Gastrocnemius medialis (tissue), 4 donors: Measurements from ENCODE around the gene DUS1L.

Source experiments
- POLR2A ChIP-seq, 2 donors: fragments of 450-650 bp; IDR thresholded peaks; one replicate each; pipeline ENCODE4 v1.6.1; 2017; ENCODE audit warnings: antibody characterized with exemption in 2 of 2, mild to moderate bottlenecking in 2 of 2, moderate library complexity in 2 of 2
- TF ChIP-seq, protein P1 (sequence below), 5 experiments: fragments of 450-650 bp in 3 of 5; fragments of 200-600 bp in 2 of 5; sonication (generic) in 2 of 5; IDR thresholded peaks in 4 of 5; conservative IDR thresholded peaks in 1 of 5; 1 replicate in 4 of 5; 2 replicates in 1 of 5; pipeline ENCODE4 v1.5.1; 2016 to 2019; ENCODE audit warnings: antibody characterized with exemption in 5 of 5, mild to moderate bottlenecking in 3 of 5, moderate library complexity in 3 of 5

DNA sequence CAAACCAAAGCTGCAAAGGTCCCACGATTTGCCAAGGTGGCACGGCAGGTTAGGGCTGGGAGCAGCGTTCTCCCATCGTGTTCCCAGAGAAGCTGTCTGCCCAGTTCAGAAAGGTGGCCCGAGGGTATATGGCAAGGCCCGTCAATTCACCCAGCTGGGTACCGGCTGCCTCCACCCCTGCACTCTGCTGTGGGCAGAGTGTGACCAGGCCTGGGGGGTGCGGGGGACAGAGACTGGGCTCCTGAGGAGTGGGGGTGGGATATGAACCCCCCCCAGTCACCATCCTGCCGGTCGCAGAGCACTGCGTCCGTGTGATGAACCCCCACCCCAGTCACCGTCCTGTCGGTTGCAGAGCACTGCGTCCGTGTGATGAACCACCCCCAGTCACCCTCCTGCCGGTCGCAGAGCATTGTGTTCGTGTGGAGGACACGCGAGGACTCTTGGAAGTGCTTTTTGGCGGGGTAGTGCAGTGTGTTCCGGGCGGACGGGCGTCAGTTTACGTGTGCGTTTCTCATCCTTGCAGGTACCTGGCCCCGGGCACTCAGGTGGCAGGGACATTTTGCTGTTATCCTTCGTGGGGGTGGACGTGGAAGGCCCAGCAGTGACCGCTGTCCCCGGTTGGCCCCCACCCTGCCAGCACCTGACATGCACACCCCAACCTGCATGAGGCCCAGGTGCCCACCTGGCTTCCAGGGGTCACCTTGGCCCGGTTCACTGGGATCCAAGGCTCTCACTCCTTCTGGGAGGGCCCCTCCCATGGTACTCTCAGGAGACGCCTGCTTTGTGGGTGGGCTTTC lies 35.1 kb upstream of the DUS1L start:
- TF ChIP-seq, protein P1, sequence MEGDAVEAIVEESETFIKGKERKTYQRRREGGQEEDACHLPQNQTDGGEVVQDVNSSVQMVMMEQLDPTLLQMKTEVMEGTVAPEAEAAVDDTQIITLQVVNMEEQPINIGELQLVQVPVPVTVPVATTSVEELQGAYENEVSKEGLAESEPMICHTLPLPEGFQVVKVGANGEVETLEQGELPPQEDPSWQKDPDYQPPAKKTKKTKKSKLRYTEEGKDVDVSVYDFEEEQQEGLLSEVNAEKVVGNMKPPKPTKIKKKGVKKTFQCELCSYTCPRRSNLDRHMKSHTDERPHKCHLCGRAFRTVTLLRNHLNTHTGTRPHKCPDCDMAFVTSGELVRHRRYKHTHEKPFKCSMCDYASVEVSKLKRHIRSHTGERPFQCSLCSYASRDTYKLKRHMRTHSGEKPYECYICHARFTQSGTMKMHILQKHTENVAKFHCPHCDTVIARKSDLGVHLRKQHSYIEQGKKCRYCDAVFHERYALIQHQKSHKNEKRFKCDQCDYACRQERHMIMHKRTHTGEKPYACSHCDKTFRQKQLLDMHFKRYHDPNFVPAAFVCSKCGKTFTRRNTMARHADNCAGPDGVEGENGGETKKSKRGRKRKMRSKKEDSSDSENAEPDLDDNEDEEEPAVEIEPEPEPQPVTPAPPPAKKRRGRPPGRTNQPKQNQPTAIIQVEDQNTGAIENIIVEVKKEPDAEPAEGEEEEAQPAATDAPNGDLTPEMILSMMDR (IDR thresholded peaks at IDR 0.05 in 4 of 5, conservative IDR thresholded peaks at IDR 0.05 in 1 of 5), result no peak
- TF ChIP-seq POLR2A (IDR thresholded peaks at IDR 0.05), result no peak
